Spinal cord (tissue), 10 donors: ENCODE measurements around the gene TRIM50. TPM values are rescaled to one million over a fixed set of nuclear protein-coding genes. Genes with fewer than 3 reads are reported as not detected.
"Not testable (repeated sequence)": the region's sequence is repeated elsewhere in the genome, so short reads cannot be mapped to it uniquely, and the experiment has no call there.

Source experiments
- DNase-seq, 6 donors: peaks; one replicate each; pipeline versions ENCODE4 v3.0.0 to v3.0.0-alpha.2; 2013 to 2015; ENCODE audit warnings: low spot score in 6 of 6, low read depth in 4 of 6
- H3K27ac ChIP-seq: one replicate; pipeline ENCODE4 v1.5.1; 2013; ENCODE audit warnings: low read depth, low read length, control low read depth
- H3K27me3 ChIP-seq: one replicate; pipeline ENCODE4 v1.6.1; 2013; ENCODE audit warnings: low read length; ENCODE audit not compliant: control insufficient read depth, insufficient read depth
- H3K36me3 ChIP-seq: one replicate; pipeline ENCODE4 v1.6.1; 2013; ENCODE audit warnings: low read length; ENCODE audit not compliant: control insufficient read depth, insufficient read depth
- H3K4me1 ChIP-seq: one replicate; pipeline ENCODE4 v1.6.1; 2013; ENCODE audit warnings: low read length; ENCODE audit not compliant: control insufficient read depth, insufficient read depth
- H3K4me3 ChIP-seq: one replicate; pipeline ENCODE4 v1.5.1; 2013; ENCODE audit warnings: low read depth, low read length, control low read depth
- H3K9me3 ChIP-seq: one replicate; pipeline ENCODE4 v1.6.1; 2013; ENCODE audit warnings: low read length; ENCODE audit not compliant: control insufficient read depth, insufficient read depth
- WGBS: methylation state at CpG from one replicate; pipeline ENCODE4 v1.1.5; 2013; ENCODE audit warnings: missing lambda C conversion rate; ENCODE audit not compliant: insufficient coverage; 5-methylcytosine and 5-hydroxymethylcytosine counted together
- polyA plus RNA-seq, 2 donors: library from polyadenylated mRNA; unstranded; fragments of 120-200 nt; gene quantifications; one replicate each; pipeline ENCODE4 v1.2.1, GENCODE V29; 2013; ENCODE audit not compliant: insufficient read length in 2 of 2
- total RNA-seq, 2 donors: library from RNA; depleted of rRNA in 1 of 2; stranded (reverse); fragments of 120-200 nt in 1 of 2; fragments of >200 nt in 1 of 2; gene quantifications; one replicate each; pipeline versions ENCODE4 v1.2.3 to v1.2.4, GENCODE V29; 2013 to 2014
- donor health status: healthy.

Gene TRIM50
- total and polyA plus RNA-seq, 4 donors, result 0.16 to 0.92 (median 0.22) TPM; not detected in 1

GRCh38 chr7:73323434-73324080 lies 4.3 kb downstream of the TRIM50 start:
- not testable (repeated sequence) for DNase-seq, H3K27ac ChIP-seq, H3K27me3 ChIP-seq, H3K36me3 ChIP-seq, H3K9me3 ChIP-seq, H3K4me3 ChIP-seq
- H3K4me1 ChIP-seq, result peaks cover 13% of the 10 kb centered on the region
- WGBS, result 100% methylated on average over 2 of the region's 5 CpGs

- WGBS, result 87% methylated on average over 7 of the region's 9 CpGs
- H3K27ac ChIP-seq, DNase-seq, H3K4me3 ChIP-seq, H3K27me3 ChIP-seq, H3K36me3 ChIP-seq, H3K9me3 ChIP-seq: not testable (repeated sequence)
- H3K4me1 ChIP-seq, result peaks cover 13% of the 10 kb centered on the region
Observed at GRCh38 chr7:73320009-73320408, 7.9 kb downstream of the TRIM50 start.

- H3K4me1 ChIP-seq, result peaks cover 10% of the 10 kb centered on the region
- not testable (repeated sequence) for H3K27ac ChIP-seq, H3K9me3 ChIP-seq, H3K36me3 ChIP-seq, H3K27me3 ChIP-seq, DNase-seq, H3K4me3 ChIP-seq
- WGBS, result 73% methylated on average over 8 of the region's 9 CpGs
Observed at GRCh38 chr7:73319541-73319940, 8.3 kb downstream of the TRIM50 start.

GRCh38 chr7:73318656-73319204 lies 9.2 kb downstream of the TRIM50 start:
- not testable (repeated sequence) for H3K36me3 ChIP-seq, H3K27ac ChIP-seq, H3K27me3 ChIP-seq, H3K9me3 ChIP-seq, DNase-seq, H3K4me3 ChIP-seq, H3K4me1 ChIP-seq
- WGBS, result 89% methylated on average over 5 of the region's 18 CpGs

- DNase-seq, result no peak
- H3K27ac ChIP-seq, result no peak overlapping the region
- WGBS, result 88% methylated on average over 8 of the region's 9 CpGs
- no peaks in the 10 kb centered on the region for H3K4me1 ChIP-seq
- H3K36me3 ChIP-seq, result peaks cover 5% of the 10 kb centered on the region
- no peaks in the 10 kb centered on the region for H3K9me3 ChIP-seq
- H3K4me3 ChIP-seq, result no peak overlapping the region
- no peaks in the 10 kb centered on the region for H3K27me3 ChIP-seq
Observed at GRCh38 chr7:73316521-73316920, 11.4 kb downstream of the TRIM50 start.

GRCh38 chr7:73314271-73314670 lies 13.6 kb downstream of the TRIM50 start:
- Histone ChIP-seq H3K9me3 (no peaks in the 10 kb centered on the region), H3K36me3 (peaks cover 5% of the 10 kb centered on the region), H3K4me1 (peaks cover 3% of the 10 kb centered on the region), H3K27me3 (no peaks in the 10 kb centered on the region), H3K27ac (no peak overlapping the region), H3K4me3 (no peak overlapping the region)
- DNase-seq, result no peak
- WGBS, result 81% methylated on average over 5 of the region's 5 CpGs

GRCh38 chr7:73313521-73313906 lies 14.4 kb downstream of the TRIM50 start:
- 87% methylated on average over 3 of the region's 4 CpGs for WGBS
- H3K27me3 ChIP-seq, result no peaks in the 10 kb centered on the region
- H3K36me3 ChIP-seq, result peaks cover 5% of the 10 kb centered on the region
- H3K27ac ChIP-seq, result no peak overlapping the region
- no peak for DNase-seq
- no peak overlapping the region for H3K4me3 ChIP-seq
- H3K4me1 ChIP-seq, result peaks cover 9% of the 10 kb centered on the region
- no peaks in the 10 kb centered on the region for H3K9me3 ChIP-seq

GRCh38 chr7:73312831-73313520 lies 14.9 kb downstream of the TRIM50 start:
- 92% methylated on average over 48 of the region's 48 CpGs for WGBS
- no peak for DNase-seq
- no peak overlapping the region for H3K4me3 ChIP-seq
- no peaks in the 10 kb centered on the region for H3K27me3 ChIP-seq
- H3K36me3 ChIP-seq, result peaks cover 5% of the 10 kb centered on the region
- no peaks in the 10 kb centered on the region for H3K9me3 ChIP-seq
- peaks cover 14% of the 10 kb centered on the region for H3K4me1 ChIP-seq
- no peak overlapping the region for H3K27ac ChIP-seq

- not testable (repeated sequence) for DNase-seq, H3K4me3 ChIP-seq, H3K9me3 ChIP-seq, H3K27ac ChIP-seq, H3K27me3 ChIP-seq
- WGBS, result 87% methylated on average over 6 of the region's 7 CpGs
- Histone ChIP-seq H3K36me3 (peaks cover 13% of the 10 kb centered on the region), H3K4me1 (peaks cover 15% of the 10 kb centered on the region)
Observed at GRCh38 chr7:73311421-73311820, 16.5 kb downstream of the TRIM50 start.
